Endothelial cell of umbilical vein (primary cell): ENCODE results near the gene STPG4. TPM values are rescaled to one million over a fixed set of nuclear protein-coding genes. Genes with fewer than 3 reads are reported as not detected.

Source experiments
- BruUV-seq: library from RNA; stranded (reverse); fragments of 400-500 nt; replicated peaks from 2 replicates; lab custom pipeline; 2021; lab: Mats Ljungman, UMichigan
- CTCF ChIA-PET: fragments of 300-600, 350-600 bp; sonication (Branson Sonifier 250); formaldehyde crosslinking; loops from one replicate; lab custom pipeline; 2021; ENCODE audit warnings: antibody characterized with exemption, inconsistent platforms; lab: Charles Lee
- POLR2A ChIA-PET: fragments of 300-600, 350-600 bp; sonication (Branson Sonifier 250); formaldehyde crosslinking; loops from one replicate; lab custom pipeline; 2021; ENCODE audit warnings: antibody characterized with exemption, inconsistent platforms; lab: Charles Lee
- DNase-seq: peaks from one replicate; pipeline ENCODE4 v3.0.0-alpha.2; 2011; ENCODE audit warnings: low read depth, low spot score
- FAIRE-seq: peaks from 2 replicates; lab custom pipeline; 2011; peaks lifted over from hg19 to GRCh38; lab: Jason Lieb, UNC
- H2AFZ ChIP-seq: 2 replicates; pipeline ENCODE4 v1.6.0; 2012; ENCODE audit warnings: low read depth, low read length, control low read depth, inconsistent platforms
- H3K27ac ChIP-seq: 2 replicates; pipeline ENCODE4 v1.5.1; 2011; ENCODE audit warnings: low read depth, mild to moderate bottlenecking, control low read depth, low read length, moderate library complexity; ENCODE audit not compliant: insufficient read depth
- H3K27me3 ChIP-seq, 2 experiments: 2 replicates each; pipeline versions ENCODE4 v1.6.0 to v1.6.1; 2011; ENCODE audit warnings: low read length in 2 of 2, mixed read lengths in 1 of 2; ENCODE audit not compliant: control insufficient read depth in 2 of 2, insufficient read depth in 2 of 2
- H3K36me3 ChIP-seq, 2 experiments: 2 replicates in 1 of 2; 3 replicates in 1 of 2; pipeline ENCODE4 v1.5.1; 2011; ENCODE audit warnings: low read length in 2 of 2, mild to moderate bottlenecking in 1 of 2, moderate library complexity in 1 of 2; ENCODE audit not compliant: control insufficient read depth in 2 of 2, insufficient read depth in 2 of 2; ENCODE audit errors: extremely low read depth in 1 of 2
- H3K4me1 ChIP-seq: 3 replicates; pipeline ENCODE4 v1.5.1; 2011; ENCODE audit warnings: mild to moderate bottlenecking, low read length; ENCODE audit not compliant: control insufficient read depth, insufficient read depth; ENCODE audit errors: extremely low read depth
- H3K4me2 ChIP-seq: 2 replicates; pipeline ENCODE4 v1.6.1; 2011; ENCODE audit warnings: low read length, control low read depth, mixed read lengths; ENCODE audit not compliant: insufficient read depth
- H3K4me3 ChIP-seq, 3 experiments: fragments of 200-600 bp in 1 of 3; sonication (generic), shearing (Covaris generic) in 1 of 3; replicated peaks in 1 of 3; 2 replicates each; pipeline ENCODE4 v1.5.1; 2011 to 2016; ENCODE audit warnings: control low read depth in 3 of 3, low read length in 3 of 3, mild to moderate bottlenecking in 2 of 3, inconsistent platforms in 1 of 3, low read depth in 1 of 3, moderate library complexity in 1 of 3; ENCODE audit not compliant: insufficient read depth in 1 of 3
- H3K79me2 ChIP-seq: 2 replicates; pipeline ENCODE4 v1.6.0; 2012; ENCODE audit warnings: low read length, inconsistent platforms; ENCODE audit not compliant: control insufficient read depth, insufficient read depth
- H3K9ac ChIP-seq: replicated peaks from 2 replicates; pipeline ENCODE3; 2011; ENCODE audit warnings: low read length, control low read depth; ENCODE audit not compliant: insufficient read depth; ENCODE audit errors: extremely low read depth
- H3K9me1 ChIP-seq: replicated peaks from 3 replicates; pipeline ENCODE4 v1.6.0; 2011; ENCODE audit warnings: mild to moderate bottlenecking, low read length; ENCODE audit not compliant: control insufficient read depth, insufficient read depth; ENCODE audit errors: extremely low read depth
- H3K9me3 ChIP-seq: replicated peaks from 2 replicates; pipeline ENCODE4 v1.5.1; 2012; ENCODE audit warnings: low read length, inconsistent platforms; ENCODE audit not compliant: control insufficient read depth, insufficient read depth
- H4K20me1 ChIP-seq: replicated peaks from 2 replicates; pipeline ENCODE3; 2011; ENCODE audit warnings: mild to moderate bottlenecking, low read length; ENCODE audit not compliant: control insufficient read depth, insufficient read depth; ENCODE audit errors: extremely low read depth
- GATA2 ChIP-seq: IDR thresholded peaks from 2 replicates; pipeline ENCODE4 v1.7.0; 2011; ENCODE audit warnings: low read depth, mild to moderate bottlenecking, moderate library complexity, mixed read lengths, low read length; ENCODE audit not compliant: insufficient read length, insufficient read depth
- JUN ChIP-seq: IDR thresholded peaks from 2 replicates; pipeline ENCODE4 v1.6.1; 2011; ENCODE audit warnings: borderline replicate concordance, low read depth; ENCODE audit not compliant: insufficient read length, insufficient read depth
- MAX ChIP-seq: IDR thresholded peaks from 2 replicates; pipeline ENCODE4 v1.6.1; 2011; ENCODE audit not compliant: insufficient read depth, insufficient read length
- POLR2AphosphoS5 ChIP-seq: IDR thresholded peaks from 2 replicates; pipeline ENCODE4 v1.6.1; 2012; ENCODE audit warnings: low read depth, mild to moderate bottlenecking, control low read depth, low read length, moderate library complexity; ENCODE audit not compliant: insufficient read depth
- dilution Hi-C: fragments of 300-500 bp; cut with MboI; formaldehyde crosslinking; loops from one replicate; pipeline ENCODE4 v1.15.0; 2019; ENCODE audit warnings: low sequenced_read_pairs; ENCODE audit not compliant: extremely low pct_ligation_motif_present
- intact Hi-C: fragments of 100-400 bp; cut with micrococcal nuclease; formaldehyde crosslinking; loops from one replicate; pipeline ENCODE4 v1.10.0; 2022
- polyA plus RNA-seq, 4 experiments: library from polyadenylated mRNA; depleted of rRNA in 3 of 4; stranded (reverse) in 3 of 4; unstranded in 1 of 4; fragments of >200 nt; gene quantifications; 2 replicates each; pipeline versions ENCODE4 v1.2.1 to v1.2.3, GENCODE V29; 2011 to 2012; ENCODE audit warnings: missing spikeins in 1 of 4
- total RNA-seq: library from RNA; stranded (reverse); gene quantifications from 2 replicates; pipeline ENCODE4 v1.2.3, GENCODE V29; 2021
- TF ChIP-seq, protein P1 (sequence below), 2 donors: IDR thresholded peaks; 1 replicate in 1 of 2; 2 replicates in 1 of 2; pipeline ENCODE4 v1.5.1; 2011; ENCODE audit warnings: low read length in 2 of 2, mild to moderate bottlenecking in 2 of 2, moderate library complexity in 2 of 2, control low read depth in 1 of 2, inconsistent platforms in 1 of 2, low read depth in 1 of 2; ENCODE audit not compliant: insufficient read depth in 1 of 2; ENCODE audit errors: extremely low read depth in 1 of 2

The STPG4 gene
- total and polyA plus RNA-seq, 2 donors (not counting 3 experiments of a cell fraction or from before 2014, with no cell fraction given): 0.53 TPM; not detected in 1

GRCh38 chr2:47134386-47135090 is 20.6 kb downstream of the STPG4 start:
- TF ChIP-seq GATA2: no peak
- TF ChIP-seq, protein P1, sequence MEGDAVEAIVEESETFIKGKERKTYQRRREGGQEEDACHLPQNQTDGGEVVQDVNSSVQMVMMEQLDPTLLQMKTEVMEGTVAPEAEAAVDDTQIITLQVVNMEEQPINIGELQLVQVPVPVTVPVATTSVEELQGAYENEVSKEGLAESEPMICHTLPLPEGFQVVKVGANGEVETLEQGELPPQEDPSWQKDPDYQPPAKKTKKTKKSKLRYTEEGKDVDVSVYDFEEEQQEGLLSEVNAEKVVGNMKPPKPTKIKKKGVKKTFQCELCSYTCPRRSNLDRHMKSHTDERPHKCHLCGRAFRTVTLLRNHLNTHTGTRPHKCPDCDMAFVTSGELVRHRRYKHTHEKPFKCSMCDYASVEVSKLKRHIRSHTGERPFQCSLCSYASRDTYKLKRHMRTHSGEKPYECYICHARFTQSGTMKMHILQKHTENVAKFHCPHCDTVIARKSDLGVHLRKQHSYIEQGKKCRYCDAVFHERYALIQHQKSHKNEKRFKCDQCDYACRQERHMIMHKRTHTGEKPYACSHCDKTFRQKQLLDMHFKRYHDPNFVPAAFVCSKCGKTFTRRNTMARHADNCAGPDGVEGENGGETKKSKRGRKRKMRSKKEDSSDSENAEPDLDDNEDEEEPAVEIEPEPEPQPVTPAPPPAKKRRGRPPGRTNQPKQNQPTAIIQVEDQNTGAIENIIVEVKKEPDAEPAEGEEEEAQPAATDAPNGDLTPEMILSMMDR (IDR thresholded peaks at IDR 0.05; ENCODE audit: extremely low read depth in 1 of 2, insufficient read depth in 1 of 2, low read depth in 1 of 2, low read length in 2 of 2): no peak
- no peak for TF ChIP-seq JUN
- H3K9ac ChIP-seq: no peak overlapping the region
- dilution Hi-C loops (no loop called here), intact Hi-C loops (no loop called here)
- no peak overlapping the region for H3K4me2 ChIP-seq
- H3K27me3 ChIP-seq: no peaks in the 10 kb centered on the region
- H2AFZ ChIP-seq: no peak overlapping the region
- no peaks in the 10 kb centered on the region for H4K20me1 ChIP-seq
- POLR2A ChIA-PET: no interaction called here
- no peaks in the 10 kb centered on the region for H3K79me2 ChIP-seq
- no peaks in the 10 kb centered on the region for H3K36me3 ChIP-seq
- no peaks in the 10 kb centered on the region for H3K9me1 ChIP-seq
- FAIRE-seq (no peak), DNase-seq (no peak)
- CTCF ChIA-PET: interaction anchor here (1.1 to 1.3 kb wide), 2 partner anchors 10 to 21 kb away, joined by 3 to 6 read pairs; partner anchors contain the start of gene STPG4
- BruUV-seq: no TSS peak
- H3K4me1 ChIP-seq: no peaks in the 10 kb centered on the region
- no peaks in the 10 kb centered on the region for H3K9me3 ChIP-seq
- no peak overlapping the region for H3K4me3 ChIP-seq
- H3K27ac ChIP-seq: no peak overlapping the region

DNA sequence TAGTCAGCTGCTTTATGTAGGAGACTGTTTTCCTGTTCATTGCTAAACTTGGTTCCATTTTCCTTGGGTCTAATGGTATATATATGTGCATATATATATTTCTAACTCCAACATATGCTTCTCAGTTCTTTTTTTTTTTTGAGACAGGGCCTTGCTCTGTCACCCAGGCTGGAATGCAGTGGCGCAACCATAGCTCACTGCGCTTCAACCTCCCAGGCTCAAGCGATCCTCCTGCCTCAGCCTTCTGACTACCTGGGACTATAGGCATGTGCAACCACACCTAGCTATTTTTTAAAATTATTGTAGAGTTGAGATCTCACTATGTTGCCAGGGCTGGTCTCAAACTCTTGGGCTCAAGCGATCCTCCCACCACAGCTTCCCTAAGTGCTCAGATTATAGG is 22.1 kb downstream of the STPG4 start:
- CTCF ChIA-PET: no interaction called here
- no peaks in the 10 kb centered on the region for H3K9me1 ChIP-seq
- H3K4me1 ChIP-seq: no peaks in the 10 kb centered on the region
- DNase-seq (no peak), FAIRE-seq (no peak)
- no peak overlapping the region for H3K4me2 ChIP-seq
- no peaks in the 10 kb centered on the region for H3K9me3 ChIP-seq
- no peaks in the 10 kb centered on the region for H3K79me2 ChIP-seq
- intact Hi-C loops: no loop called here
- no peak overlapping the region for H3K27ac ChIP-seq
- no peaks in the 10 kb centered on the region for H3K36me3 ChIP-seq
- dilution Hi-C loops: no loop called here
- no peak overlapping the region for H3K4me3 ChIP-seq
- TF ChIP-seq, protein P1 (IDR thresholded peaks at IDR 0.05; ENCODE audit: extremely low read depth in 1 of 2, insufficient read depth in 1 of 2, low read depth in 1 of 2, low read length in 2 of 2): no peak
- TF ChIP-seq MAX: no peak
- TF ChIP-seq POLR2AphosphoS5: no peak
- TF ChIP-seq JUN: no peak
- TF ChIP-seq GATA2: no peak
- POLR2A ChIA-PET: no interaction called here
- H3K27me3 ChIP-seq: no peaks in the 10 kb centered on the region
- H2AFZ ChIP-seq: no peak overlapping the region
- no peaks in the 10 kb centered on the region for H4K20me1 ChIP-seq
- no peak overlapping the region for H3K9ac ChIP-seq
- no TSS peak for BruUV-seq
